ENCODE data around the gene KY. TPM values are rescaled to one million over a fixed set of nuclear protein-coding genes. Genes with fewer than 3 reads are reported as not detected.

KY gene
- total RNA-seq, 2 donors from 2014 or later = 0.26 TPM; not detected in 1

GRCh38 chr3:134681522-134681900 is 30.7 kb upstream of the KY start:
- TF ChIP-seq POLR2A (IDR thresholded peaks at IDR 0.05) = no peak
- no peak for TF ChIP-seq CTCF (IDR thresholded peaks at IDR 0.05)
- no peaks in the 10 kb centered on the region for H3K36me3 ChIP-seq (replicated peaks in 1 of 2; ENCODE audit: insufficient read depth in 1 of 2, low read depth in 2 of 2)
- no peaks in the 10 kb centered on the region for H3K9me3 ChIP-seq
- no peak overlapping the region for H3K27ac ChIP-seq
- ATAC-seq (no peak), DNase-seq (no peak)
- no peaks in the 10 kb centered on the region for H3K27me3 ChIP-seq
- intact Hi-C loops (cut with DNase I) = no loop called here
- WGBS, 2 donors = 72 to 76% methylated on average over 6 of the region's 6 CpGs
- no peaks in the 10 kb centered on the region for H3K4me1 ChIP-seq
- H3K4me3 ChIP-seq = no peak overlapping the region

- no peaks in the 10 kb centered on the region for H3K9me3 ChIP-seq
- H3K36me3 ChIP-seq (replicated peaks in 1 of 2; ENCODE audit: insufficient read depth in 1 of 2, low read depth in 2 of 2) = no peaks in the 10 kb centered on the region
- no peaks in the 10 kb centered on the region for H3K4me1 ChIP-seq
- no peak overlapping the region for H3K4me3 ChIP-seq
- 60 to 62% methylated on average over 10 of the region's 10 CpGs for WGBS, 2 donors
- no peaks in the 10 kb centered on the region for H3K27me3 ChIP-seq
- intact Hi-C loops (cut with DNase I) = no loop called here
- ATAC-seq = no peak
- DNase-seq = peak in 1 of 4 donors; percentile 12
- H3K27ac ChIP-seq = no peak overlapping the region
- TF ChIP-seq POLR2A (IDR thresholded peaks at IDR 0.05) (no peak), CTCF (IDR thresholded peaks at IDR 0.05) (no peak)
These were observed 30.1 kb upstream of the KY start for GRCh38 chr3:134680796-134681521.

GRCh38 chr3:134677987-134678308 is 27.1 kb upstream of the KY start:
- H3K36me3 ChIP-seq (replicated peaks in 1 of 2; ENCODE audit: insufficient read depth in 1 of 2, low read depth in 2 of 2) = no peaks in the 10 kb centered on the region
- WGBS, 2 donors = 92 to 94% methylated on average over 2 of the region's 2 CpGs
- H3K27ac ChIP-seq = no peak overlapping the region
- no peak overlapping the region for H3K4me3 ChIP-seq
- TF ChIP-seq POLR2A (IDR thresholded peaks at IDR 0.05) = no peak
- TF ChIP-seq CTCF (IDR thresholded peaks at IDR 0.05) = no peak
- intact Hi-C loops (cut with DNase I) = no loop called here
- no peaks in the 10 kb centered on the region for H3K27me3 ChIP-seq
- ATAC-seq (no peak), DNase-seq (no peak)
- H3K4me1 ChIP-seq = no peaks in the 10 kb centered on the region
- peaks cover 0 to 3% (median 0%) of the 10 kb centered on the region in 3 donors for H3K9me3 ChIP-seq

GRCh38 chr3:134677196-134677986 is 26.6 kb upstream of the KY start:
- ATAC-seq = no peak
- Histone ChIP-seq H3K4me1 (no peaks in the 10 kb centered on the region), H3K4me3 (no peak overlapping the region), H3K36me3 (replicated peaks in 1 of 2; ENCODE audit: insufficient read depth in 1 of 2, low read depth in 2 of 2) (no peaks in the 10 kb centered on the region), H3K27ac (no peak overlapping the region), H3K27me3 (no peaks in the 10 kb centered on the region), H3K9me3 (peaks cover 0 to 7% (median 0%) of the 10 kb centered on the region in 3 donors)
- DNase-seq = no peak
- peak in 2 of 7 experiments; percentile 22 to 26 for TF ChIP-seq CTCF (IDR thresholded peaks at IDR 0.05)
- TF ChIP-seq POLR2A (IDR thresholded peaks at IDR 0.05) = no peak
- intact Hi-C loops (cut with DNase I) = no loop called here
- 38 to 45% methylated on average over 11 of the region's 11 CpGs for WGBS, 2 donors
